Measurements from ENCODE around the gene DAAM2.

DNA sequence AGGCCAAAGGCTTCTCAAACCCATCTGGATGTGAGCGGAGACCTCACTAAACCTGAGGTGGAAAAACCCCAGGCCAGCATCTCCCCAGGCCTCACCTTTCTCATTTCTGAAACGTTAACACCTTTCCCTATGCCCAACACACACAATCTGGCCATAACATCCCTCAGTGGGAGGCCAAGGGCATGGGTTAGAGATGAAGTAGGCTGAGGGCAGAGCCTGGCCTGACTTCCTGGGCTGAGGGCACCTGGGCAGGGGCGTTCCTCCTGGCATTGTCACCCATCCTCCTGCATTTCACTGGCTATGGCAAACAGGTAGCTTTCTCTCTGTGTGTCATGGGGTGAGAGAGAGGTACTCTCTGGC, 133.7 kb downstream of the DAAM2 start:
- TF ChIP-seq, protein P1, sequence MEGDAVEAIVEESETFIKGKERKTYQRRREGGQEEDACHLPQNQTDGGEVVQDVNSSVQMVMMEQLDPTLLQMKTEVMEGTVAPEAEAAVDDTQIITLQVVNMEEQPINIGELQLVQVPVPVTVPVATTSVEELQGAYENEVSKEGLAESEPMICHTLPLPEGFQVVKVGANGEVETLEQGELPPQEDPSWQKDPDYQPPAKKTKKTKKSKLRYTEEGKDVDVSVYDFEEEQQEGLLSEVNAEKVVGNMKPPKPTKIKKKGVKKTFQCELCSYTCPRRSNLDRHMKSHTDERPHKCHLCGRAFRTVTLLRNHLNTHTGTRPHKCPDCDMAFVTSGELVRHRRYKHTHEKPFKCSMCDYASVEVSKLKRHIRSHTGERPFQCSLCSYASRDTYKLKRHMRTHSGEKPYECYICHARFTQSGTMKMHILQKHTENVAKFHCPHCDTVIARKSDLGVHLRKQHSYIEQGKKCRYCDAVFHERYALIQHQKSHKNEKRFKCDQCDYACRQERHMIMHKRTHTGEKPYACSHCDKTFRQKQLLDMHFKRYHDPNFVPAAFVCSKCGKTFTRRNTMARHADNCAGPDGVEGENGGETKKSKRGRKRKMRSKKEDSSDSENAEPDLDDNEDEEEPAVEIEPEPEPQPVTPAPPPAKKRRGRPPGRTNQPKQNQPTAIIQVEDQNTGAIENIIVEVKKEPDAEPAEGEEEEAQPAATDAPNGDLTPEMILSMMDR (conservative IDR thresholded peaks at IDR 0.05), result no peak
- no peak for TF ChIP-seq ZFX (IDR thresholded peaks at IDR 0.05)

Measured in C4-2B (cell line).